ENCODE measurements around the gene COX19.
A peak's percentile ranks its signal among the peaks of the same experiment; 100 is the strongest.
"Not testable (repeated sequence)": the region's sequence is repeated elsewhere in the genome, so short reads cannot be mapped to it uniquely, and the experiment has no call there.

Gene COX19

DNA sequence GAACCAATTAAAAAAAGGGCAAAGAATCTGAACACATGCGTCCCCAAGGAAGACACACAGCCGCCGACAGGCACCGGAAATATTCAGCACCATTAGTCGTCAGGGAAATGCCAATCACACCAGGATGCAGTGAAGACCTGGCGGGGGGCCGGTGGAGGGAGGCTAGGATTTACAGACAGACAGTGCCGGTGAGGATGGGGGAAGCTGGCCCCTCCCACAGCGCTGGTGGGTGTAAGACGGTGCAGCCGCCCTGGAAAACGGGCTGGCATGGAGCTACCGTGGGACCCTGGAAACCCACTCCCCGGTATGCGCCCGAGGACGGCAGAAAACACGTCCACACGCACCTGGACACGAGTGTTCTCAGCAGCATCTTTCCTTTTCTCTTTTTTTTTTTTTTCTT, 16.1 kb downstream of the COX19 start:
- no peak for DNase-seq

DNA sequence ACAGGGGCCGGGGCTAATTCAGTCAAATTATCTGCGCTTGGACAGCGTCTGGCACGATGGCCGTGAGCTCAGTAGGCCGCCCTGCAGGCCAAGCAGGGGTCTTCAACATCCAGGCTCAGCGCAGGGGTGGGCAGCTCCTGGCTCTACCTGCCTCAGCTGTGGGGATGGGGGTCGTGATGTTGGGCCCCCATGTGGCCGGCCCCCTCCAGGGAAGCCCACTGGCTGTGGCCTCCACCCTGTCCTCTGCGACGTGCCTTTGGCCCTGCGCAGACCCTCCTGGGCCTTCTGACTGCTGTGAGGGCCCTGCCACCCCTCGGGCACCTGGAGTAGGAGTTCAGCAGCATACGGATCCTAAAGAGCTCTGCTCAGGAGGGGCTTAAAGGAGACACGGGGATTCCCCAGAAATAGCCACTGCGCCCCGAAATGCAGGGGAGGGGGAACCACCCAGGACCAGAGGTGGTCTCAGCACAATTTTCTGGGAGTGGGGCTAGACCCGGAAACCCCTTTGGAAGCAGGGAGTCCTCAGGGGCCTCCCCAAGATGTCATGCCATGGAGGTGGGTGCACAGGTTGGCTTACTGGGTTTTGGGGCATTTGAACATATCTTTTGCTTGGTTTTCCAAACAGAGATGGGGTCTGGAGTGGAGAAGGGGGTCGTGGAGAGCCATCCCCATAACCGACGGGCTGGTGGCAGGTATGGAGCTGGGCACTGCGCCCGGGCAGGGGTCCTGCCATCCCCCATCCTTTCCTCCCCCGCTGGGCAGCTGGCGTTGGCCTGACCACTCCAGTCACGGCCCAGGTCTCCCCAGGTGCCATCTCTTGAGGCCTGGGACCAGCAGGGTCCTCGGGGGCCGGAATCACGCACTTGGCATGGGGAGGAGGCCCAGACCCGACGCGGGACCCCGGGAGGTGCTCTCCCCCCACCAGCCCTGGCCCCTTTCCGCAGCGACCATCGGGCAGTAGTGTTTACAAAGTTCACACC, 16.8 kb downstream of the COX19 start:
- no peak for DNase-seq

DNA sequence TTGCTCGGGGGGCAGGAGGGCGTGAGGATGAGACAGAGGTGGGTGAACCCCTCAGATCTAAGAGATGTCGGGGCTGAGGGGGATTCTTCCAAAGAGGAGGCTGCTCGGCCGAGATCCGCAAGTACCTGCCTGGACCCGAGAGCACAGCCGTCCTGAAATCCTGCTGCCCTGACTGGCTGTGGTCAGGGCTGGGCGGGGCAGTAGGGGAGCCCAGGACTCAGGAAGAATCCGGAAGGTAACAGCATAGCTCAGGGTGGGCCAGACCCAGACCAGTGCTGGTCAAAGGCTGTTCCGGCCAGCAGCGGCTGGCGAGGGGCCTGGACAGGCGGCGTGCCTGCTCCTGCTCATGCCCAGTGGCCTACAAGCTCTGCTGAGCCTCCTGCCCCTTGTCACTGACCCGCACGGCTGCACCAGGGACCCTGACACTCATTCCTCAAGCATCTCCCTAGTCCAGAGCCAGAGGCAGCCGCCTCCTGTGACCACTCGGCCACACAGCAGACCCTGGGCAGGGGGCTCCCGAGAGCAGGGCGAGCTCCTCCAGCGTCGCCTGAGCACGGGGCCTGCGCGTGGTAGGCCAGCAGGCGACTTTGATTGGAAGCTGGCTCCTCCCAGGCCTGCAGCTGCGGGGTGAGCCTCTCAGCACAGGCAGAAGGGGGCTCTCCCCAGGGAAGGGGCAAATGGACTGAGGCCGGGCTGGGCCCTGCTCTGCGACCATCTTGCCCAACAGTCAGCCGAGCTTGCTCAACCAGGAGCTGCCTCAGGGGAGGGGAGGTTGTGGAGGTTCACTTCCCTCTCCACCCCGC, 17.7 kb downstream of the COX19 start:
- no peak for DNase-seq

DNA sequence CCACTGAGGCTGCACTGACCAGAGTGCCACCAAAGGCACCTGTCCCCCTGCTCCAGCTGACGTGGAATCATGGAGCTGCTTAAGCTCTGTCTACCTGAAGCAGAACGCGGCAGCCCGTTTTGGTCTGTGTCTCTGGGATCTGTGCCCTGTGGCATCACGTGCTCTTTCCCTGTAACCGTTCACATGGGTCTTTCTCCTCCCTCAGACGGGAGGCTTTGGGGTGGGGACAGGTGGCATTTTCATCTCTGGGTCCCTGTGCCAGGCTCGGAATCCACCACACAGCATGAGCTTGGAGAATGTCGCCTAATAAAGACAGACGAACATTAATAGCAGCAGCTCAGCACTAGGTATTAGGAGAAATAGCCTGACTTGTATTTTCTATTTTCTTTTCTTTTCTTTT, 19.3 kb downstream of the COX19 start:
- no peak for DNase-seq

DNA sequence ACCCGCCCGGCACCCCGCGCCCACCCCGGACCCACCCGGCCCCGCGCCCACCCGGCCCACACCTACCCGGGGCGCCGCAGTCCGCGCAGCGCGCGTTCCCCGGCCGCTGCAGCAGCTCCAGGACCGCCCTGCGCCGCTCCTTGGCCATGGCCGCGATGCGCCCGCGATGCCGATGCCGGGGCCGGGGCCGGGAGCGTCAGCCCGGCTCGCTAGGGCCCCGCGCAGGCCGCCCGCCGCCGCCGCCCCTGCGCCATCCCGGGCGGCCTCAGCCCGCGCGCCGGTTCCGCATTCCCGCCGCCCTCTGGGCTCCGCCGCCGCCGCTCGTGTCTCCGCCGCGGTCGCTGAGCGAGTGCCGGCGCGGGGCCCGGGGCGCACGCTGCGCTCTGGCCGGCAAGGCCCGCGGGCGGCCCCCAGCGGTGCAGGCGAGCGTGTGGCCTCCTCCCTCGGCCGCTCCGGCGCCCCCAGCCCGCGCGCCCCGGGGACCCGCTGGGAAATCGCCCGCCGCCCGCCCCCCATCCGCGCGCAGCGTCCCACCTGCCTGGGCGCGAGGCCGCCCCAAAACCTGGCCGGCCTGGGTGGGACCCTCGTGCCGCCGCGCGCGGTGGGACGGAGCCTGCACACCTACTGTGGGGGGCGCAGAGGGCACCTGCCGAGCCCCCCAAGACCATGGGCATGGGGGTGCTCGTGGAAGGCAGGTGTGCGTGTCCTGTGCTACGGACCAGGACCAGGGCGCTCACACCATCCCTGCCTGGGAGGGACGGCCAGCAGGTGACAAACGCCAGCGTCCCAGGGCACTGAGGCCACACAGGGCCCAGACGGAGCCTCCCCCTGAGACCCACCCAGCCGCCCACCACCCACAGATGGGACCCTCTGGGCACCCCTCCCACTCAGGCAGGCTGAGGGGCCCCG, 20.8 kb downstream of the COX19 start, which contains the start of gene ADAP1:
Gene ADAP1 (minus strand): TSS at position 351 of the 909 bp plus-strand sequence. CDS start 203 bp downstream, at position 148.
- DNase-seq: peak; percentile 32

DNA sequence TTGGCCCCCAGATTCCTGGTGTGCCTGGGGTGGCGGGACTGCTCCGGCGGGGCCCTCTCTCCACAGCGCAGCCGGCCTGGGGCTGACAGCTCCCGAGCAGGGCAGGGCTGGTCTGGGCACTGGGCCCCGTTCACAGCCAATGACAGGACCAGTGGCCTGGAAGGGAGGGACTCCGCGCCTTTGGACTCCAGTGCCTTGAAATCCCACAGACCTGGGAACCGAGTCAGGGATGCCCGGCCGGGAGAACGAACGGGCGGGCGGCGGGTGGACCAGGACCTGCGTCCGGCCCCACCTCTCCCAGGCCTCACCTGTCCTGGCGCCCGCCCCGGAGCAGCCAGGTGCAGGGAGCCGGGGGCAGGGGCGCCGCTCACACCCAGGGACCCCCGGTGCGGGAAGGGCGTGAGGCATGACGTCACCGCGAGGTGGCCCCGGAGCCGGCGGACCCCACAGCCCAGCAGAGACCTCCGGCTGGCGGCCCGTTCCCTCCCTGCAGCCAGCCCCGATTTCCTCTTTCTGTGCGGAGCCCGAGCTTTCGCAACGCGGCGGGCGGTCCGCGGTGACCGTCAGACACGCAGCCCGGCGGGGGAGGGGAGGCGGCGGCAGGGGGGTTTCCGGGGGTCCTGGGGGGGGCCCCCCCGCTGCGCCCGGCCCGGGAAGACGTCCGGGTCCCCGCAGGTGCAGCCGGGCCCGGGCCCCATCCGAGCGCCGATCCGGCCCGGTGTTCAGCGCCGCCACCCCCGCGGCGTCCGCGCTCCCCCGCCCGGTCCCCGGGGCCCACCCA, 21.6 kb downstream of the COX19 start:
- no peak for DNase-seq

DNA sequence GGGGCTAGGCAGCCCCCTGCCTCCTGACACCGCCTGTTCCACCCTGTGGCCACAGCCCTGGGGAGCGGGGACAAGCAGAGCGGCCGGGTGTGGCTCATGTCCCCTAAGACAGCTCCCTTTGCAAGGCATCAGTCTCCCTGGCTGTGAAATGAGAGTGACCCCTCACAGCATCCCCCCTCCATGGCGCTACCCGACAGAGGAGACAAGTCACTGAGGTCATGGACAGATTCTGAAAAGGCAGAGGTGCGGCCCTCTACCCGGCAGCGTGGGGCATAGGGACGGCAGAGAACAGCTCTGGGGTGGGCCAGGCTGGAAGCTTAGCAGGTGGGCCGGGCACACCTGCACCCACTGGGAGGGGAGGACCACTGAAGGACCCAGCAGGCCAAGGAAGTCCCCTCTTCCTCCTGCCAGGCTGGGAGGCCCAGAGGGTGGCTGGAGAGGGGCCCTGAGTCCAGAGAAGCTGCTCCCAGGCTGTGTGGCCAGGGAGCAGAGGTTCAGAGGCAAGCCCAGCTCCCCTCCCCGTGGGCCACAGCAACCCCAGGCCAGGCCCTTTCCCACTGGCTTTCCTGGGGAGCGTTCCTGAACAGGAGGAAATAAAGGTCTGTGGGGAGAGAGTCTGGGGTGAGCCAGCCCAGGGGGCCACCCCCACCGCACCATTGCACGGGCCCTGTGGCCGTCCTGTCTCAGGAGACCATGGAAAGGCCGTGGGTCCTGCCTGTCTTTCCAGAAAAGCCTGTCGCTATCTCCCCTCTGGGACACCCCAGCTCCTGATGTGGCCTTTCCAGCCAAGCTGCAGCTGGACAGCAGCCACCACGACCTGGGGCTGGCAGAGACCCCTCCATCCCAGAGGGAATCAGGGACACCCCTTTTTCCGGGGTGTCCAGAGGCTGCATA, 22.6 kb downstream of the COX19 start:
- no peak for DNase-seq

DNA sequence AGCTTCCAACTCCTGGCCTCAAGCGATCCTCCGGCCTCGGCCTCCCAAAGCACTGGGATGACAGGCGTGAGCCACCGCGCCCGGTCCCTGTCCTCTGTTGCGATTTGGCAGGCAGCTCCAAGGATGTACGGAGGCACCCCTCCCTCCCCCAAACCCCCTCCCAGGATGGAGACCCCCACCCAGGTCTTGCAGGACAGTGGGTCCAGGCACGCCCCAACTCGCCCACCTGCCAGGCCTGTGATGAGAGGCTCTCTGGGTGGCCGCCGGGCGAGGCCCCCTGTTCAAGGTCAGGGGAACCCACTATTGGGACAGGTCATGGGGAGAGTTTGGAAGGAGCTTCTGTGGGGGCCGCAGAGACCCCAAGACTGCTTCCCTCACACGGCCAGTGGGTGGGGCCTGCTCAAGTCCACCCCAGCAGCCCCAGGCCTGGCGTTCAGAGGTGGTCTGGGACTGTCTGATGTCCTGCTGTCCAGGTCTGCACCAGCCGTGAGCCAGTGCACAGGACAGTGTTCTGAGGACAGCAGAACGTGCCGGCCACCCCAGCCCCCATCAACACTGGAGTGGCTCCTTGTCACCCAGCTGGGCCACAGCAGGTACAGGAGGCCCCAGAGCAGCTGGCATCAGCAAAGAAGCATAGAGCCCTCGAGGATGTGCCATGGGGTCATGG, 23.3 kb downstream of the COX19 start:
- no peak for DNase-seq

DNA sequence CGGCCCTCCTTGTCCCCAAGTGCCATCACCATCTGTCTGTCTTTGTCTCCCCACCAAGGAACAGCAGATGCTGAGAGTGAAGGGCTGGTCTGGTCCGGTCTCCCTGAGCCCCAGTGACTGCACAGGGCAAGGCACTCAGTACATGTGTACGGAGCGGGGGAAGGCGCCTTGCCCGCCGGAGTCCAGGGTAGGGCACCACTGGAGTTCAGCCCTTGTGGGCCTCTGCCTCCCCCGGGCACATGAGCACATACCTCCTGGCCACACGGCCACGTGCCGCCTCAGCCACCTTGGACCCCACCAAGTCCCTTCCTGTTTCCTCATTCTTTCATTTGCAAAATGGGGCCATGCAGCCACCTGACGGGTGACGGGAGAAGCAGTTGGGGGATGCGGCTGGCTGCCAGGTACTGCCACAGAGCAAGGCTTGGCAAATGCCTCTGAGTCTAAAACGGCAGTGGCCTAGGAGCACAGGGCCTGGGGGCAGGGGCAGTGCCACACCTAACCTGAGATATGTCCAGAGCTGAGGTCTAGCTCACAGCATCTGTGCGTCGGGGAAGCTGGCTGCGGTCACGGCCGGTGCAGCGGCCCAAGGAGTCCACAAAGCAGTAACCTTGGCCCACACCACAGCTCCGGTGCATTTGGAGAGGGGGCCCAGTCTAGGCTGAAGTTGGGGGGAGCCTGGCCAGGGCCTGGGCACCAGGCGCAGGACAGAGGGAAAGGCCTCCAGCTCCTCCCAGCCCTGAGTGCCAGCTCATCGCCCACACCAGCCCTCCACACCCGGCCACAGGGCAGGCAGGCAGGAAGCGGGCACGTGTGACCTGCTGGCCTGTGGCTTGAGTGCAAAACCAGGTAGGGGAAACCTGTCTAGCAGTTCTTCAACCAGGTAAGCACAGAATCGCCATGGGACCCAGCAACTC, 26.1 kb downstream of the COX19 start:
- DNase-seq: no peak

DNA sequence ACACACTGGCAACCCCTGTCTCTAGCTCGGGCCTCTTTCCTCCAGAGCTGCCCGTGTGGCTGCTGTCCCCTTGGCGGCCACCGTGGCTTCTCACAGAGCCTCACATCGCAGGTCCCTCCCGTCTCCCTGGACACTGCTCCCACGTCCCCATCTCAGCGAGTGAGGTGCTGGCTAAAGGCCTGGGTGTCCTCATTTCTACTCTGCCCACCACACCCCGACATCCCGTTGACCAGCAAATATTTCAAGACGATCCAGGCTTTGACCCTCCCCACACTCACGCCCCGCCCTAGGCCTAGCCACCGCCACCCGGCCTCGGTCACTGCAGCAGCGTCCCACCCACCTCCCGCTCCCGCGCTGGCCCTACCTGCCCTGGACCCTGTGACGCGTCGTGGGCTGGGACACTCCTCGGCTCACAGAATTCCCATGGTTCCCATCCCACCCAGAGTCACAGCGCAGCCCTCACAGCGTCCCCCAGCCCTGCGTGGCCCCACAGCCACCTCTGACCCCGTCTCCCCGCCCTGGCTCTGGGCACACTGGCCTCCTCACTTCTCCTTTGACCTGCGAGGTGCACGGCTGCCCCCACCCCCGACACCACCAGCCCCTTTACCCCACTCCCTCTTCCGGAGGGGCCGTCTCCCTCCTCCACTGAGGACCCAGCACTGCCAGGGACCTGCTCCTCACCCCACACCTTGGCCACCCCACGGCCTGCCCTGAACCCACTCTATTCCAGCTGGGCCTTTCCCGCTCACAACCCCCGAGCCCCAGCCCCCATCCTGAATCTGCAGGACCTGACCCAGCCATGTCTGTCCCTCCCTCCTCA, 27.7 kb downstream of the COX19 start:
- no peak for DNase-seq

DNA sequence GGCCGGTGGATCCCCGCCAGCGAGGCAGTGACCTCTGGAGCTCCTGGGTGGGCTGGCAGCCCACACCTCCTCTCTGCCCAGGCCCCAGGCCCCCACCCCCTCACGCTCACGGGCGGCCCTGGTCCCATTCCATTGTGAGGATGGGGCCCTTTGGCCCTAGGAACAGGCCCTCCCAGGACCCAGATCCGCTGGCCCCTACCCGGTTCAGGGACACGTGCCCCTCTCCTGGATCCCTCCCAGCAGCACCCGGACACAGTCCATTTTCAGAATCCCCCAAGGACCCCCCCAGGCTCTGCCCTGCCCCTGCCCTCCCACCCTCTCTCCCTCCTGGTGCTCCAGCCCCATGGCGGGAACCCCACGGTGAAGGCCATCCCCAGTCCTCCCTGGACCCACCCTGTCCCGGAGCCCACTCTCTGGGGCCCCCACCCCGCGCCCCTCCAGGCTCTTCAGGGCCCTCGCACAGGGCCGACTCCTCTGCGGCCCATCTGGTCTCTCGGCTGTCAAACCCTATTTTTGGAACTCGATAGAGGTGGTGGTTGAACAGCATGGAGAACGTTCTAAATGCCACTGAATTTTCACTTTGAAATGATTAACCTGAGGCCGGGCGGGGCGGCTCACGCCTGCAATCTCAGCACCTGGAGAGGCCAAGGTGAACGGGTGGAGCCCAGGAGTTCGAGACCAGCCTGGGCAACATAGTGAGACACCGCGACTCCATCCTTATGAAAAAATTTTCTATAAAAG, 28.9 kb downstream of the COX19 start:
- DNase-seq: no peak

DNA sequence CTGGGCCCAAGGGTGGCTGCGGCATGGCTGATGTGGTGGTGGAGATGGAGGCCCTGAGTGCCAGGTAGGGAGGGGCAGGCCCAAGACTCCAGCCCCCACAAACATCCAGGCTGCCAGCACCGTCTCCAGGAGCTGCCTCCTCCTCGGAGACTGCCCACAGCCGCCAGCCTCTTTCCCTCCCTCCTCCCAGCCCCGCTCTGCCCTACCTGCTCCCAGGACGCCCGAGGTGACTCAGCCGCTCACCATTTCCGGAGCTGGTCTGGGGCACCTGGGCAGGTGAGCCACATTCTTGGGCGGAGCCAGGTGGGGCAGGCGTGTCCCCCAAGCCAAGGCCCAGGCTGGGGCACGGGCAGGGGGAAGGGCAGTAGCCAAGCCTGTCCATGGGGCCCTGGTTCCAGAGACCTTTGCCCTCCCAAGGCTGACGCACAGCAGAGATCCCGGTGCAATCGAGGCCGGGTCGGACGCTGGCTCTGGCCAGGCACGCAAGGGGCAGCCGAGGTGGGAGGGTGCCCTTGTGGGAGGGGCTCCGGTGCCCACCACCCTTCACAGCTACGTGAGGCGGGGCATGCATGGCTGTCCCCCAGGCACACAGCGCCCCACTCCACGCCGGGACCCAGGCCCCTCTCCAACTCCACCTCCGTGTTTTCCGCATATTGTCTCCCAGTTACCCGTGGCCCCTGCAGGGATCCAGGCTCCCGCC, 29.6 kb downstream of the COX19 start:
- no peak for DNase-seq

DNA sequence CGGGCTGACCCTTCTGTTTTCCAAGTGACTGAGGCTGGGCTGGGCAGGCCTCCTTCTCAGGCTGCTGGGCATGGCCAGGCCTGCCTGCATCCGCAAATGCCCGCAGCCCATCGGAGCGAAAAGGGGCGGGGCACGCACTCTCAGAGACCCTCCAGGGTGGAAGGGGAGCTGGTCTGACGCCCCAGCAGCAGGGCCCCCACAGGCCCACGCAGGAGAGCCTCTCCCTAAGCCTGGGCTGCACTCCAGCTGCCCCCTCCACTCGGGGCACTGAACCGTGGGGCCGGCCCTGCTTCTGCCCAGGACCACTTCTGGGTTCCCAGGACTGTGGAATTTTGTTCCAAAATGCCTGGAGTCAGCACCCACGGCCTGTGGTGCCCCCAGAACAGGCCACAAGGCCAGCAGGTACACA, 30.2 kb downstream of the COX19 start:
- no peak for DNase-seq

DNA sequence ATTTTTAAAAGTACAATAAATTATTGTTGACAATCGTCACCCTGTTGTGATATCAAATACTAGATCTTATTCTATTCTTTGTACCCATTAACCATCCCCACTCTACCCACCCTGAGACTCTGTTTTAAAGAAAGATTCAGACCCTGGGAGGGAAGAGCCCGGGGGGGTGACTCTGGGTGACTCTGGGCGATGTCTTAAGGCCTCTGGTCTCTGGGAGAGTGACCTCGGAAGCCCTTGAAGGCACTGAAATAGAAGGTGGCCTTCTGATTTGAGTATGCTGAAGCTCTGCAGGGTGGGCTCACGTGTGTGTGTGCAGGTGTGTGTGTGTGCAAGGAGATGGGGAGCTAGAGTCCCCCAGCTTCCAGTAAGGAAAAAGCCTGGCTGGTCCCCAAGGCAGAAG, 30.6 kb downstream of the COX19 start:
- no peak for DNase-seq

DNA sequence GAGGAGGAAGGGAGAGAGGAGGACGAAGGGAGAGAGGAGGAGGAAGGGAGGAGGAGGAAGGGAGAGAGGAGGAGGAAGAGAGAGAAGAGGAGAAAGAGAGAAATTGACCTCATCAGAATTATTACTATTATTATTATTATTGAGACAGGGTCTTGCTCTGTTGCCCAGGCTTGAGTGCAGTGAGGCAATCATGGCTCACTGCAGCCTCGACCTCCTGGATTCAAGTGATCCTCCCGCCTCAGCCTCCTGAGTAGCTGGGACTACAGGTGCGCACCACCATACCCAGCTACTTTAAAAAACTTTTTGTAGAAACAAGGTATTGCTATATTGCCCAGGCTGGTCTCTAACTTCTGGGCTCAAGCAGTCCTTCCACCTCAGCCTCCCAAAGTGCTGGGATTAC, 31.6 kb downstream of the COX19 start:
- DNase-seq: not testable (repeated sequence)

DNA sequence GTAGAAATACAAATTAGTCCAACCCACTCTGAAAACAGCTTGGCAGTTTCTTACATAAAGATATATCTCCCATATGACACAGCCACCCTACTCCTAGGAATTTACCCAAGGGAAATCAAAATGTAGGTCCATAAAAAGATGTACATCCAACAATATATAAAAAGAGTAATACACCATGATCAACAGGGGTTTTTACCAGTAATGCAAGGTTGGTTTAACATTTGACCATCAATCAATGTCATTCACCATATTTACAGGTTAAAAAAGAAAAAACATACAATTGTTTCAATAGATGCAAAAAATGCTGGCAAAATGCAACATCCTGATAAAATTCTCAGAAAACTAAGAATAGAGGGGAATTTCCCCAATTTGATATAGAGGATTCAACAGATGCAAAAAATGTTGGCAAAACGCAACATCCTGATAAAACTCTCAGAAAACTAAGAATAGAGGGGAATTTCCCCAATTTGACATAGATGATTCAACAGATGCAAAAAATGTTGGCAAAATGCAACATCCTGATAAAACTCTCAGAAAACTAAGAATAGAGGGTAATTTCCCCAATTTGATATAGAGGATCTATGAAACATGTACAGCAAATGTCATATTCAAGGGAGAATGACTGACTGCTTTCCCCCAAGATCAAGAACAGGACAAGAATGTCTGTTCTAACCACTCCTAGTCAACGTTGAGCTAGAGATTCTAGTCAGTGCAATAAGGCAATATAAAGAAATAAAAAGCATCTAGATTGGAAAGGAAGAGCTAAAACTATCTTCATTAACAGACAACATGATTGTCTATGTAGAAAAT, 34.5 kb downstream of the COX19 start:
- DNase-seq: no peak
